Stimulated activated CD4-positive, alpha-beta T cell treated with anti-CD3 and anti-CD28 coated beads, Interleukin-1b, Interleukin-23, amount 100 ng/mL, for 4 hours (primary cell): ENCODE data around the gene STUM.
"Not testable (repeated sequence)": the region's sequence is repeated elsewhere in the genome, so short reads cannot be mapped to it uniquely, and the experiment has no call there.

Experiments used
- DNase-seq, 2 donors: peaks; one replicate each; pipeline ENCODE4 v3.0.0-alpha.2; 2020; ENCODE audit warnings: low read depth in 2 of 2

The STUM gene

DNA sequence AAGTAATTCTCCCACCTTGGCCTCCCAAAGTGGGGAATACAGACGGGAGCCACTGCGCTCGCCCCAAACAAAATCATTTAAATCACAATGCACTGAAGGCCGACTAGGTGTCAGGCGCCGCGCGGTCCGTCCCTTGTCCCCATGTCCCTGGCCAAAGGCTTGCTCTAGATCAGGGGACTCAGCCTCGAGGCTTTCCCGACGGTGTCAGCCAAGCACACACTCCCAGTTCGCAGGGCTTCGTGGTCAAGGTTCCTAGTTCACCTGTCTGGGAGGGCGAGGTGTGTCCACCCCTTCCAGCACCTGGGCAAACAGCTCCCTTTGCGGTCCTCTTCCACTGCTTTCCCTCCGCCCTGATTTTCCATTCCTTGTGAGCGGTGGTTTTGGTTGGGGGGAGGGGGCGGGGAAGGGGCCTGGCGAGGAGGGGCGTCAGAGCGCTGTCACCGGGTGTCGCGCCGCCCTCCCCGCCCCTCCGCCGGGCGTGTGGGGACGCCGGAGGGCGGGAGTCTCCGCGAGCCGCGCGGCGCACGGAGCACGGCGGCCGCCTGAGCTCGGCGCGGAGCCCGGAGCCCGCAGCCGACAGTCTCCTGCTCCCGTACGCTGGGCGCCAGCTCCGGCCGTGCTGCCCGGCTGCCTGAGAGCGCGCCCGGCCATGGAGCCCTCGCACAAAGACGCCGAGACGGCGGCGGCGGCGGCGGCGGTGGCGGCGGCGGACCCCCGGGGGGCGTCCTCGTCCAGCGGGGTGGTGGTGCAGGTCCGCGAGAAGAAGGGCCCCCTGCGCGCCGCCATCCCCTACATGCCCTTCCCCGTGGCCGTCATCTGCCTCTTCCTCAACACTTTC lies at the start of gene STUM:
STUM (plus strand) TSS at position 509 of the 838 bp plus-strand sequence; CDS start at position 650, 141 bp downstream.
- peak in 1 of 2 donors; percentile 23 for DNase-seq

- DNase-seq = not testable (repeated sequence)
These were observed 48.9 kb upstream of the STUM start for GRCh38 chr1:226499699-226500098.

DNA sequence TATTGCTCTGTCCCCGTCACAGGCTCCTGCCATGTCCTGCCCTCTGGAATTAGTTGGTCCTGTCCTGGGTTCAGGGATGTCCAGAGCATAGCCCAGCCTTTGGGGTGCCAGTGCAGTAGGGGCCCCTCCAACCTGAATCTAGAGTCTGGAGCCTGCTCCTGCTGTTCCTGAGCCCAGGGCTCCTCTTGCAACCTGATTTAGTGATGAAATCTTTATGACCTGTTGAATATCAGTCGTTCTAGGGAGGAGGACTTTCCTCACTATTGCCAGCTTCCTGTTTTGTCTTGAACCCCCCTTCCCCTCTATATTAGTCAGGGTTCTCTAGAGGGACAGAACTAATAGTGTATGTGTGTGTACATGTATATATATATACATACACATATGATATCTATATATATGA lies 42.5 kb upstream of the STUM start:
- no peak for DNase-seq

GRCh38 chr1:226506921-226507320 lies 41.6 kb upstream of the STUM start:
- no peak for DNase-seq

GRCh38 chr1:226510453-226510852 lies 38.1 kb upstream of the STUM start:
- DNase-seq = no peak

- no peak for DNase-seq
These were observed 37.3 kb upstream of the STUM start for GRCh38 chr1:226511296-226511695.

- DNase-seq = no peak
These were observed 36.4 kb upstream of the STUM start for GRCh38 chr1:226512076-226512728.

- DNase-seq = no peak
These were observed 30.2 kb upstream of the STUM start for GRCh38 chr1:226518375-226518774.

DNA sequence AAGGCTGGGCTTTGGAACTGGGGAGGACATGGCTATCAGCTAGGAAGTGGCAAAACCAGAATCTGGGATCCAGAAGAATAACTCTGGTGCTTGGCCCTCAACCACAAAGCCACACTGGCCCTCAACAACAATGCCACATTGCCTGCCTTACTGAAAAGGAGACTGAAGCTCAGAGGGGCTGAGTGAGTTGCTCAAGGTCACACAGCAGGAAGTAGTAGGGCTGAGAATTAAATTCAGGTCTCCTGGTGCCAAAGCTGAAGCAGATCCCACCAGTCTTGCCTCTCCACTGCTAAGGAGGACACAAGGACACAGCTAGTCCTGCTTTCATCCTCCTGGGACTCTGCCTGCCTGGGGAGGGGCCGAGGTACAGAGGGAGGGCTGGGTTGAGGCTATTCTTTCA lies 29.4 kb upstream of the STUM start:
- DNase-seq = no peak

DNA sequence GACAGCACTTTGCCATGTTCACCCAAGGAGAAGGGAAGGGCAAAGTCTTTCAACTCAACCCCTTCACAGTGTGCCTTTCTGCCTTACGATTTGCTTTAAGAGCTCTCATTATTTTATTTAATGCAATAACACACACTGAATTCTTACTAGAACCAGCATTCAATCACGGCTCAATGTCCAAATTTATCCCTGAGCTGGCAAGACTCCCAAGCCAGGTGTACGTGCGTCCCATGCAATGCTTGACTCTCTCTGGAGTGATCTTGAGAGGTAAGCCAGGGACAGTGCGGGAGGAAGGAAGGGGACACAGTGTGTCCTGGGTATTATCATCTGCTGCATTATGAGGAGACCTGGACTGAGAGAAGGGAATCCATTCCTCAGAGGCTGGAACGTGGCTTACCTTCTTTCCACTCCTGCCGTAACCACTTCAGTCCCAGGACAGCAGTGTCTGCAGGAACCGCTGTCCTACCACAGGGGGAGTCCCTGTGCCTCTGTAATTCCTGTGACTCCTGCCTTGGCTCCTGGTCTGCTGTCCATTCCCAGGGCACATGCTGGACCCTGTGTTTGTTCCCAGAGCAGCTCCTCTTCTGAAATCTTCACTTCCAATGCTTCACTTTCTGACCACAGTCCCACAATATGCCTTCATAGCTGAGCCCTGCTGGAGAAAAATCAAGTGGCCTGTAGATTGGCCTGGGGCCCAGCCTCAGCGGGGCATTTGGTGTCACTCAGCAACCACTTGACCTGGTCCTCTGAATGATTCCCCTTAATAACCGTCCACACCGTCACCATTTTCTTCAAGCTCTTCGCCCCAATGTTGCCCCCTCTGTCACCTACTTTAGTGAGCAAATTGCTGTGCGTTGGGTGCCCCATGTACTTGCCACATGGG lies 28.6 kb upstream of the STUM start:
- no peak for DNase-seq

DNA sequence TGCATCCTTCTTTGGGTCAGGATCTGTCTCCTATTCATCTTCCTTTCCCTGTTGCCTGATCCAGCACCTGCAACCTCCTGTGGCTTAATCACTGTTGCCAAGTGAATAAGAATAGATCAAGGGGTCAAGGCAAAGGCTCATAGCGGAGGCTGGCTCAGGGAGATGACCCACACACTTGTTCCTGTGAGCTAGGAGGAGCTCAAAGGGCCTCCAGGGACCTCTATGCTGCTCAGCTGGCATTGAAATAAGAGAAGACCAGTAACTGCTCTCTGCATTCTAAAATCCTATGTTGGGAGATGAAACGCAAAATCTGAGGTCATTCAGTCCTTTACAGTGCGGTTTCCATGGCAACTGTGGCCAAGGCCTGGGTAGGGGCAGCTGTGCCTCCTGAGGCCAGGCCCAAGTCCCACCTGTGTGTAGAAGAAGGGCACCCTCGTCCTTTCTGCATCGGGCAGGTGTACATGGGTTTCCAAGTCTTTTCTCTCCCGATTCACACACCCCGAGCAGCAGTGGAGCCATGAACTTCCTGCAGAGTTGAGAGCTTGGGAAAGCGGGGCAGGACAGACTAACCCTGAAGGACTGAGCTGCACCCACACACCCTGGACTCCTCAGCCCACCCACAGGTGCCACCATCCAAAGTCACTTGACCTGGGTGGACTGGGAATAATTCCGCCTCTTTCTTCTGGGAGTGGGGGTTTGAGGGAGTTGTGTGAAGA lies 27.8 kb upstream of the STUM start:
- DNase-seq = no peak

DNA sequence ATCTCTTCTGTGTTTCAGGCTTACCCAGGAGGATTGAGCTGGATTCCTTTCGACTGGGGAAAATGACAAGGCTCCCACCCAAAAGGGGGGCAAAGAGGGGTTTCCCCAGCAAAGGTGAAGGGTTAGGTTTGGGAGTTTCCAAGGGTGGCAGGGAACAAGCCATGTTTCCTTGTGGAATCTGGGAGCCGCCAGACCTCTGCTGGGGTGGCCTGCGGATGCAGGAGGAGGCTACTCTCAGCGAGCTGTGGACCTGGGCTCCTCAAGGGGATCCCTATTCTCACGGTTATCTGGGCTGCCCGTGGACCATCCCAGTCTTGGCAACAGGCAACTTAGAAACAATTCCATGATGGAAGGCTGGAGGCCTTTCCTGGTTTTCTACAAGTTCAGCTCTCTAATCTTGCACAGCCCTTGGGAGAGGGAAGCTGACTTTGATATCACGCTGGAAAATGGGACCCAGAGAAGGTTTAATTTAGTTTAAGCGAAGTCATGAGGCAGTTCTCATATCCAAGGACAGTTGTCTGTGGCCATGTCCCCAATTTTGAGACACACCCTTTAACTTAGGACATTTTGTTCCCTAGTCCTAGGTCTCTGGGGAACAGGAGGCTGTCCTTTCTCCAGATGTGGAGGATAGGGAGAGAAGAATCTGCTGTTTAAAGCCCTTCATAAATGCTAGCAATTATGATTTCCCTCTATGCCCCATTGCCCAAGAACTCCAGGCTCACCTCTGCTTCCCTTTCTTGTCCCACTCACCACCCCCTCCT lies 24.7 kb upstream of the STUM start:
- DNase-seq = no peak

DNA sequence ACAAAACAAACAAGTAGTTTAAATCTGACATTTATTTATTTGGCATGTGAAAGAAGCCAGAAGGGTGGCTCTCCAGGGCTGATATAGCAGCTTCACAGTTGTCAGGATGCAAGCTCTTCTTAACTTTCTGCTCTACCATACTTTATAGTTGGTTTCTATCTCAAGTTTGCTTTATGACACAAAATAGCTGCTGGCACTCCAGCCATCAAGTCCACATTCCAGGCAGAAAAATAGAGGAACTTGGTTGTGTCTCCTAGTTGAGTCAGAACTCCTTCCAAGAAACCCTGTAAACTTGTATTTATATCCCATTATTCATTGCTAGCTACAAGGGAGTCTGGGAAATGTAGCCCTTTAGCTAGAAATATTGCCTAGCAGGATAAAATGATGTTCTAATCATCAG lies 24.0 kb upstream of the STUM start:
- DNase-seq = no peak

DNA sequence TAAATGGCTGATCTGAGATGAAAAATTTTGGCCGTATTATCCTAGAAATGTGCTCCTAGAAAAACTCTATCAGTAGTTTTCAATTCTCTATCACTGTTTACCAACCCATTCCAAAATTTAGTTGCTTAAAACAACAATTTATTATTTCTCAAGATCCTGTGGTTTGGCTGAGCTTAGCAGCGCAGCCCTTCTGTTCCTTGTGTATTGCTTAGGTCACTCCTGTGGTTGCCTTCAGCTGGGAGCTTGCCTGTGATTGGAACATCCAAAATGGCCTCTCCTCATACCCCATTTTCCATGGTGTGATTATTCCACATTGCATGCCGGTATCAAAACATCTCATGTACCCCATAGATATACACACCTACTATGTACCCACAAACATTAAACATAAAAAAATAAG lies 22.8 kb upstream of the STUM start:
- no peak for DNase-seq

GRCh38 chr1:226526801-226527595 lies 21.6 kb upstream of the STUM start:
- DNase-seq = no peak

GRCh38 chr1:226529891-226530290 lies 18.7 kb upstream of the STUM start:
- DNase-seq = no peak

DNA sequence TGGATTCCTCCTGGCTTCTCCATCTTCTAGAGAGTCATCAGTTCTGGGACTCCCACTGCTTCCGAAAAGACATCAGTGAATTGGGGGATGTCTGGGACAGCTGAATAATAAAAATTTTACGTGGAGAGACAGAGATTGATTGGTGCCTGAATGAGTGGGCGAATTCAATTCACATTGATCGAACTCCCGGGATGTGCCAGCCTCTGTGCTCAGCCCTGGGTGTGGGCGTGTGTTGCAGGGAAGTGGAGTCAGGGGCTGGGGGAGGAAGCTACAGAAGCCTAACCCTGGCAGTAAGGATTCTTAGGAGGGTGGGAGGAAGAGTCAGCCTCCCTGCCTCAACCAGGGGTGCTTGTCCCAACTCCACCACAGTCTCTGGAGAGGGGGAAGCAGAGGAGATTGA lies 18.0 kb upstream of the STUM start:
- no peak for DNase-seq

GRCh38 chr1:226531360-226532093 lies 17.0 kb upstream of the STUM start:
- DNase-seq = no peak

- DNase-seq = no peak
These were observed 16.0 kb upstream of the STUM start for GRCh38 chr1:226532553-226532952.
